CD4-positive, alpha-beta memory T cell (primary cell): ENCODE data around the gene DNAJB12. TPM values are rescaled to one million over a fixed set of nuclear protein-coding genes. Genes with fewer than 3 reads are reported as not detected.
"Not testable (repeated sequence)": the region's sequence is repeated elsewhere in the genome, so short reads cannot be mapped to it uniquely, and the experiment has no call there.

Experiments used
- CTCF ChIA-PET: fragments of 350-600 bp; sonication (Branson Sonifier 250); formaldehyde crosslinking; loops from one replicate; lab custom pipeline; 2021; ENCODE audit warnings: inconsistent platforms; ENCODE audit not compliant: partially characterized antibody; lab: Charles Lee
- POLR2A ChIA-PET: fragments of 350-600 bp; sonication (Branson Sonifier 250); formaldehyde crosslinking; loops from one replicate; lab custom pipeline; 2021; ENCODE audit not compliant: partially characterized antibody; lab: Charles Lee
- DNase-seq, 5 donors: peaks; one replicate each; pipeline versions ENCODE4 v3.0.0 to v3.0.0-alpha.2; 2020 to 2022; ENCODE audit warnings: mixed read lengths in 1 of 5
- H3K27ac ChIP-seq: one replicate; pipeline ENCODE4 v1.7.0; 2013; ENCODE audit warnings: low read depth, low read length
- H3K27me3 ChIP-seq: 2 replicates; pipeline ENCODE4 v1.7.0; 2013; ENCODE audit warnings: mild to moderate bottlenecking, low read length, moderate library complexity; ENCODE audit not compliant: insufficient read depth
- H3K36me3 ChIP-seq: 2 replicates; pipeline ENCODE4 v1.7.0; 2013; ENCODE audit warnings: mild to moderate bottlenecking, low read length, moderate library complexity; ENCODE audit not compliant: insufficient read depth
- H3K4me1 ChIP-seq: 2 replicates; pipeline ENCODE4 v1.7.0; 2013; ENCODE audit warnings: mild to moderate bottlenecking, low read length, moderate library complexity; ENCODE audit not compliant: insufficient read depth
- H3K4me3 ChIP-seq, 2 donors: one replicate each; pipeline ENCODE4 v1.7.0; 2013; ENCODE audit warnings: low read length in 2 of 2, mild to moderate bottlenecking in 1 of 2
- H3K9me3 ChIP-seq, 2 donors: one replicate each; pipeline ENCODE4 v1.7.0; 2013; ENCODE audit warnings: low read length in 2 of 2, control low read depth in 1 of 2; ENCODE audit not compliant: control insufficient read depth in 1 of 2
- H3K27ac Mint-ChIP-seq, 7 donors: one replicate each; pipeline ENCODE4 v1.8.0; 2020 to 2021; ENCODE audit warnings: mixed read lengths in 7 of 7, mild to moderate bottlenecking in 6 of 7, inconsistent platforms in 3 of 7, moderate library complexity in 3 of 7
- H3K27me3 Mint-ChIP-seq, 2 donors: one replicate each; pipeline ENCODE4 v1.8.0; 2020 to 2021; ENCODE audit warnings: mixed read lengths in 2 of 2
- H3K36me3 Mint-ChIP-seq, 2 donors: one replicate each; pipeline ENCODE4 v1.8.0; 2020 to 2021; ENCODE audit warnings: mixed read lengths in 2 of 2, inconsistent platforms in 1 of 2, mild to moderate bottlenecking in 1 of 2
- H3K4me1 Mint-ChIP-seq, 4 donors: one replicate each; pipeline ENCODE4 v1.8.0; 2020 to 2021; ENCODE audit warnings: mixed read lengths in 4 of 4, mild to moderate bottlenecking in 1 of 4
- H3K4me3 Mint-ChIP-seq, 8 donors: one replicate each; pipeline ENCODE4 v1.8.0; 2020 to 2021; ENCODE audit warnings: mixed read lengths in 8 of 8, mild to moderate bottlenecking in 7 of 8, moderate library complexity in 6 of 8, inconsistent platforms in 3 of 8
- H3K9me3 Mint-ChIP-seq, 8 donors: one replicate each; pipeline ENCODE4 v1.8.0; 2020 to 2021; ENCODE audit warnings: mixed read lengths in 8 of 8, mild to moderate bottlenecking in 5 of 8, inconsistent platforms in 3 of 8, moderate library complexity in 1 of 8
- intact Hi-C: fragments of 100-400 bp; cut with micrococcal nuclease; formaldehyde crosslinking; loops from one replicate; pipeline ENCODE4 v1.15.1; 2023
- polyA plus RNA-seq, 2 donors: library from polyadenylated mRNA; unstranded; fragments of 300-500 nt; fragmentation: Illumina TruSeq; gene quantifications; one replicate each; pipeline ENCODE4 v1.2.3, GENCODE V29; 2021
- total RNA-seq, 2 experiments: library from RNA; stranded (reverse); gene quantifications; one replicate each; pipeline ENCODE4 v1.2.3, GENCODE V29; 2021

DNAJB12 gene
- total and polyA plus RNA-seq, 4 experiments from 2014 or later, result 13.4 to 26.7 (median 26.2) TPM

GRCh38 chr10:72328829-72329204 lies 25.9 kb downstream of the DNAJB12 start:
- H3K9me3 ChIP-seq, result no peaks in the 10 kb centered on the region
- no peaks in the 10 kb centered on the region for H3K27me3 ChIP-seq
- intact Hi-C loops, result no loop called here
- no peak overlapping the region for H3K4me3 ChIP-seq
- Mint-ChIP-seq H3K27me3 (no peaks in the 10 kb centered on the region), H3K9me3 (no peaks in the 10 kb centered on the region), H3K27ac (peak overlapping the region in 5 of 7 donors; percentile 17 to 91 (median 47)), H3K4me1 (peaks cover 39 to 87% (median 65%) of the 10 kb centered on the region in 4 donors), H3K36me3 (peaks cover 0 to 6% of the 10 kb centered on the region in 2 donors), H3K4me3 (peak overlapping the region in 4 of 8 donors; percentile 10 to 56 (median 30))
- no peaks in the 10 kb centered on the region for H3K36me3 ChIP-seq
- ChIA-PET CTCF (interaction anchor here (0.6 to 5.4 kb wide), 12 partner anchors 8 to 280 kb away, joined by 3 to 60 read pairs (median 5); no protein-coding TSS in a partner anchor), POLR2A (interaction anchor here (1.0 to 10.0 kb wide), 7 partner anchors 8 to 242 kb away, joined by 3 to 125 read pairs (median 6); partner anchors contain the start of genes ASCC1 and DDIT4)
- H3K4me1 ChIP-seq, result peaks cover 86% of the 10 kb centered on the region
- no peak overlapping the region for H3K27ac ChIP-seq
- no peak for DNase-seq

- H3K9me3 Mint-ChIP-seq, result no peaks in the 10 kb centered on the region
- H3K27ac Mint-ChIP-seq, result peak overlapping the region; percentile 37 to 91 (median 75)
- peaks cover 42 to 87% (median 64%) of the 10 kb centered on the region in 4 donors for H3K4me1 Mint-ChIP-seq
- H3K4me1 ChIP-seq, result peaks cover 86% of the 10 kb centered on the region
- H3K9me3 ChIP-seq, result no peaks in the 10 kb centered on the region
- H3K4me3 ChIP-seq, result no peak overlapping the region
- H3K27me3 Mint-ChIP-seq, result no peaks in the 10 kb centered on the region
- ChIA-PET CTCF (interaction anchor here (0.5 to 5.4 kb wide), 15 partner anchors 9 to 279 kb away, joined by 3 to 60 read pairs (median 5); no protein-coding TSS in a partner anchor), POLR2A (interaction anchor here (1.0 to 10.0 kb wide), 9 partner anchors 7 to 241 kb away, joined by 3 to 125 read pairs (median 5); partner anchors contain the start of genes ASCC1 and DDIT4)
- no peak overlapping the region for H3K27ac ChIP-seq
- H3K36me3 ChIP-seq, result no peaks in the 10 kb centered on the region
- peaks cover 0 to 6% of the 10 kb centered on the region in 2 donors for H3K36me3 Mint-ChIP-seq
- peak overlapping the region in 7 of 8 donors; percentile 17 to 54 (median 46) for H3K4me3 Mint-ChIP-seq
- intact Hi-C loops, result no loop called here
- H3K27me3 ChIP-seq, result no peaks in the 10 kb centered on the region
- DNase-seq, result no peak
Measured at GRCh38 chr10:72328045-72328828, 26.5 kb downstream of the DNAJB12 start.

GRCh38 chr10:72326665-72327603 lies 27.8 kb downstream of the DNAJB12 start:
- not testable (repeated sequence) for H3K9me3 ChIP-seq, H3K27me3 ChIP-seq, H3K36me3 ChIP-seq, H3K9me3 Mint-ChIP-seq, H3K27me3 Mint-ChIP-seq, H3K36me3 Mint-ChIP-seq
- peak; percentile 63 to 74 (median 72) for DNase-seq
- Mint-ChIP-seq H3K4me3 (peak overlapping the region; percentile 86 to 98 (median 94)), H3K4me1 (peaks cover 44 to 87% (median 67%) of the 10 kb centered on the region in 4 donors), H3K27ac (peak overlapping the region; percentile 90 to 99 (median 97))
- POLR2A ChIA-PET, result interaction anchor here (0.7 to 8.3 kb wide), 20 partner anchors 8 to 298 kb away, joined by 3 to 89 read pairs (median 4); partner anchors contain the start of genes ANAPC16, ASCC1 and DDIT4
- H3K4me1 ChIP-seq, result peaks cover 86% of the 10 kb centered on the region
- peak overlapping the region; percentile 34 for H3K27ac ChIP-seq
- intact Hi-C loops, result loop anchor here (1.0 to 2.0 kb wide), 5 partner anchors 53 to 278 kb away; partner anchors contain the start of genes ANAPC16 and ASCC1
- CTCF ChIA-PET, result interaction anchor here (0.7 to 5.4 kb wide), 35 partner anchors 9 to 282 kb away, joined by 3 to 60 read pairs (median 5); partner anchors contain the start of genes DDIT4 and SPOCK2
- peak overlapping the region in 1 of 2 donors; percentile 58 for H3K4me3 ChIP-seq

GRCh38 chr10:72325243-72326175 lies 29.2 kb downstream of the DNAJB12 start:
- not testable (repeated sequence) for H3K27me3 Mint-ChIP-seq, H3K27me3 ChIP-seq, H3K36me3 ChIP-seq, H3K9me3 ChIP-seq, H3K4me3 ChIP-seq, H3K4me3 Mint-ChIP-seq, H3K27ac ChIP-seq, H3K36me3 Mint-ChIP-seq, H3K9me3 Mint-ChIP-seq, DNase-seq
- Mint-ChIP-seq H3K27ac (peak overlapping the region in 1 of 7 donors; percentile 99), H3K4me1 (peaks cover 44 to 87% (median 66%) of the 10 kb centered on the region in 4 donors)
- ChIA-PET CTCF (interaction anchor here (1.3 to 5.4 kb wide), 14 partner anchors 8 to 198 kb away, joined by 3 to 60 read pairs (median 8); partner anchors contain the start of gene DDIT4), POLR2A (interaction anchor here (0.7 to 8.3 kb wide), 8 partner anchors 9 to 241 kb away, joined by 3 to 89 read pairs (median 5); partner anchors contain the start of gene DDIT4)
- intact Hi-C loops, result loop anchor here (1.0 to 2.0 kb wide), 5 partner anchors 51 to 277 kb away; partner anchors contain the start of genes ANAPC16 and ASCC1
- peaks cover 86% of the 10 kb centered on the region for H3K4me1 ChIP-seq

GRCh38 chr10:72323771-72324191 lies 30.9 kb downstream of the DNAJB12 start:
- intact Hi-C loops, result no loop called here
- no peaks in the 10 kb centered on the region for H3K9me3 Mint-ChIP-seq
- Histone ChIP-seq H3K4me1 (peaks cover 84% of the 10 kb centered on the region), H3K9me3 (no peaks in the 10 kb centered on the region), H3K36me3 (no peaks in the 10 kb centered on the region), H3K27me3 (no peaks in the 10 kb centered on the region), H3K4me3 (no peak overlapping the region), H3K27ac (no peak overlapping the region)
- H3K27ac Mint-ChIP-seq, result peak overlapping the region in 4 of 7 donors; percentile 15 to 99 (median 86)
- CTCF ChIA-PET, result no interaction called here
- no peak for DNase-seq
- H3K27me3 Mint-ChIP-seq, result no peaks in the 10 kb centered on the region
- H3K4me3 Mint-ChIP-seq, result peak overlapping the region in 2 of 8 donors; percentile 20 to 68
- peaks cover 43 to 88% (median 63%) of the 10 kb centered on the region in 4 donors for H3K4me1 Mint-ChIP-seq
- H3K36me3 Mint-ChIP-seq, result peaks cover 0 to 3% of the 10 kb centered on the region in 2 donors
- POLR2A ChIA-PET, result interaction anchor here (1.0 to 13.9 kb wide), 6 partner anchors 10 to 235 kb away, joined by 3 to 368 read pairs (median 65); partner anchors contain the start of genes DDIT4 and SPOCK2
